ENCODE results near the gene CIB2.

Gene CIB2

GRCh38 chr15:78107471-78107870, 23.8 kb downstream of the CIB2 start:
- no peak for DNase-seq (ENCODE audit: low read depth)

- DNase-seq (ENCODE audit: low read depth): no peak
Measured at GRCh38 chr15:78105476-78106241, 25.6 kb downstream of the CIB2 start.

GRCh38 chr15:78104566-78105475, 26.4 kb downstream of the CIB2 start:
- no peak for DNase-seq (ENCODE audit: low read depth)

DNA sequence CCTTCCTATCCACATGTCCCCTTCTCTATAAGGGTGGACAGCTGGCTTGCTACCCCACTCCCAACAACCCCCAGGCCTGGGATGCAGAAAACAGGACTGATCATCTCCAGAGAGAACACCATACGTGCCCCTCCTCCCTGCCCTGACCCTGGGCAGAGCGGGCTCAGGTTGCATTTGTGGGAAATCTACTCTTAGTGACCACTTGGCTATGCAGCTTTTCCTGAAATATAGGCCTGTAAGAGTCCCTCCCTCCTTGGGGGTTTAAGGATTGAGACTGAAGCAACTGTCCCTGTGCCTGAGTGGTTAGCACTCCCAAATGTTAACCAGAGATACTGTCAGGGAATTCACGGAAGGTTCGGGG, 27.1 kb downstream of the CIB2 start:
- DNase-seq (ENCODE audit: low read depth): no peak

DNA sequence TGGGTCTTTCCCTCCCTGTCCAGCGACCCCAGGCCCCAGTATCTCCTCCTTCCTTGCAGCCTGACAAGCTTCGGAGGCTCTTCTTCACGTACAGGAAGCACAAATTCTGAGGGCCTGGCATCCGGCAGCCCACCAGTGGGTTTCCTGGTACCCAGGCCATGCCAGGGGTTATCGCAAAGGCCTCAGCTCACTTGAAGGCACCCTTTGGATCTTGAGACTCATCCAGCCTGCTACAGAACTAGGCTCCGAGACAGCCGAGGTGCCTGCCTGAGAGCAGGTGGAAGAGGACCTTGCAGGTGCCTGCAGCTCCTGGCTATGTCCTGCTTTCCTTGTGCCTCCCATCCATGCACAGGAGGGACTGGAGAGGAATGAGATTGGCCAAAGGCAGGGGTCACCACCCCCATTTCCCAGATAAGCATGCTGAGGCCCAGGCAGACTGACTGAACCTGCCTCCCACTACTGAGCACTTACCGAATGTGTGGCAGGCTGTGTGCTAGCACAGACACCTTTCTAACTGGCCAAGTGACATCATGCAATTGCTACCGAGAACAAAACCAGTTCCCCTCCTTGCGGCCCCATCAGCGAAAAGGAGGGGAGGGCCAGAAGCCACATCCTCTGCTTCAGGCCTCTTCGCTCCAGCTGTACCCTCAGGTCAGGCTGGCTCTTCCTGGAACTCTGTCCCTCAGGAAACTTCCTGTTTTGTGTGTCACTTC, 27.7 kb downstream of the CIB2 start:
- no peak for DNase-seq (ENCODE audit: low read depth)

- DNase-seq (ENCODE audit: low read depth): no peak
Measured at GRCh38 chr15:78102741-78103140, 28.5 kb downstream of the CIB2 start.

GRCh38 chr15:78102211-78102610, 29.0 kb downstream of the CIB2 start:
- DNase-seq (ENCODE audit: low read depth): no peak

DNA sequence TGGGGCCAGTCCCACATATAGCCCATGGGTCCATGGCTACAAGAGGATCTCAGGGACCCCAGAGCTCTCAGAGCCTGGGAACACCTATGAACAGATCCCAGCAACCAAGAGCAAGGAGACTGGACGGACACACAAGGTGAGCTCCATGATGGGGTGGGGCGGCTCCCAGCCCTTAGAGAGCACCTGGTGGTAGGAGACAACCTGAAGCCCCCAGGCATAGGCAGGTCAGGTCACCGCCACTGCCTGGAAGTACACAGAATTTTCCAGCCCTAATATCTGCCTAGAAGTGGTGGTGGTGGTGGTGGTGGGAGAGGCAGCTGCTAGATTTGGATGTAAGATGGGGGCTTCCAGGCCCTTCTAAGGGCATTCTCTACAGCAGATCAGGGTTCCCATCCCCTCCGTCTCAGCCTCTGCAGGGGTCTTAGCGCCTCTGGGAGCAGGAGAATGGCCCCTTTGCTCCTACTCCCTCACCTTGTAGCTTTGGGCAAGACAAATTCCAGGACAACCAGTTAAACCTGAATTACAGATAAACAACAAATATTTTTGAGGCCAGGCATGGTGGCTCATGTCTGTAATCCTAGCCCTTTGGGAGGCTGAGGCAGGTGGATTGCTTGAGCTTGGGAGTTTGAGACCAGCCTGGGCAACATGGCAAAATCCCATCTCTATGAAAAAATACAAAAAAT, 29.7 kb downstream of the CIB2 start:
- DNase-seq (ENCODE audit: low read depth): no peak

- no peak for DNase-seq (ENCODE audit: low read depth)
Measured at GRCh38 chr15:78100886-78101285, 30.4 kb downstream of the CIB2 start.

DNA sequence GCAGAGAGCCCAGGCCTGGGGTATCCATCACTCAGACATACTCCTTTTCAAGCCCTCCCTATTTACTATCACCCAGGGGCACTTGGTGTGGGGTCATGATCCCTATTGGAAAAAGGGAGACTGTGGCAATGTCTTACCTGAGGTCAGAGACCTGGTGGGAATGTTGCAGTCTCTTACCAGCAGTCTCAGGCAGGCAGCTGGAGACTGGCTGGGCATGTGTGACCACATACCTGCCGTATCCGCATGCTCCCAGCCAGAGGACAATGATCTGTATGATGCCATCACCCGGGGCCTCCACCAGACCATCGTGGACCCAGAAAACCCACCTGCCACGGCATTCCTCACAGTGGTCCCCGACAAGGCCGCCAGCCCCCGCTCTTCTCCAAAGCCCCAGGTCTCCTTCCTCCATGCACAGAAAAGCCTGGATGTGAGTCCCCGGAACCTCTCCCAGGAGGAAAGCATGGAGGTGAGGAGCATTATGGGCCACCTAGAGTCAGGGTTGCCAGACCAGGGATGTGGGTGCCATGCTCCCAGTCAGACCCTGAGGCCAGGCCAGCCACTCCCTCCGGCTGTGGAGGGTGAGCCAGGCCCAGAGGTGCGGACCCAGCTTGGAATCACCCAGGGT, 33.0 kb downstream of the CIB2 start:
- DNase-seq (ENCODE audit: low read depth): no peak

DNA sequence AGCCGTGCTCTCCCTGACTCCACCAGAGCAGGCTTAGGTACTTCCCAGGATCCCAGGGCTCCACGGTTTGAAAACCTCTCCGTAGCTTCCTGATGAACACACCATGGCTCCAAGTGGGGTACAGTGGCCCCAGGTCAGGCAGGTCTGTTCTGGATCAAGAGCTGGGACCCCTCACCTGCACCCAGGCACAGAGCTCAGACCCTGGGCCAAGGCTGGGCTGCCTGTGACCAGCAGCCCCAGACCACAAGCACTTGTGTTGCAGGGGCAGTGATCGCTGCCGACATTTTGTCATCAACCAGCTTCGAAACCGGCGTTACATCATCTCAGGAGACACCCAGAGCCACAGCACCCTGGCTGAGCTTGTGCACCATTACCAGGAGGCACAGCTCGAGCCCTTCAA, 33.6 kb downstream of the CIB2 start:
- DNase-seq (ENCODE audit: low read depth): no peak

DNA sequence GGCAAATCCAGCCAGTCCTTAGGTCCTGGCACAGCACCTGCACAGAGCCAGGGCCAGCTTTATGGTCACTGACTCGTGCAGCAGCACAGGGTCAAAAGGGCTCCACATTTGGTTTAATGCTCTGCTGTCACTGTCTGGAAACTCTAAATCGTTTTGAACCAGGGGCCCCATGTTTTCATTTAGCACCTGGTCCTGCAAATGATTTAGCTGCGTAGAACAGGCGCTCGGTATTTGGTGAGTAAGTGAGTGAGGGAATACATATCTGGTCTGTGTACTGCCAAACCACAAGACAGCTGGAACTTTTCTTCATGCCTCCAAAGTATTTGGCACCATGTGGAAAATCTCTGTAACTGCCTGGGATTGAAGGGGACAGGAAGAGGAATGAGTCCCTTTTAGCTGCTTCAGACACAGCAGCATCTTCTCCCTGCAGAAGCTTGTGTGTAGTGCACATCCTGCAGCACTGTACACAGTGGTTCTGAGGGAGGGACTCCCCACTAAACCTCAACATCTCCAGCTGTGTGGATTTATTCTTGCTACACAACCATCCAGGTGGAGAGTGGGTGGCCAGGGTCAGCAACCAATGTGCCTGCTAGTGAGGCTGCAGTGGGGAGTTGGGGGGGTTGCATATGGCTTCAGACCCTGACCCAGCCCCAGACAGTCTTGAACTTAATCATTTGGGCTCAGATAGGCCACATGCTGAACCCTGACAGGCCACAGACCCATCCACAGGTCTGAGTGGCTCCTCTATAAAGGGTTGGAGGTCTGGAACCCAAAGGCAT, 37.8 kb downstream of the CIB2 start:
- DNase-seq (ENCODE audit: low read depth): no peak

DNA sequence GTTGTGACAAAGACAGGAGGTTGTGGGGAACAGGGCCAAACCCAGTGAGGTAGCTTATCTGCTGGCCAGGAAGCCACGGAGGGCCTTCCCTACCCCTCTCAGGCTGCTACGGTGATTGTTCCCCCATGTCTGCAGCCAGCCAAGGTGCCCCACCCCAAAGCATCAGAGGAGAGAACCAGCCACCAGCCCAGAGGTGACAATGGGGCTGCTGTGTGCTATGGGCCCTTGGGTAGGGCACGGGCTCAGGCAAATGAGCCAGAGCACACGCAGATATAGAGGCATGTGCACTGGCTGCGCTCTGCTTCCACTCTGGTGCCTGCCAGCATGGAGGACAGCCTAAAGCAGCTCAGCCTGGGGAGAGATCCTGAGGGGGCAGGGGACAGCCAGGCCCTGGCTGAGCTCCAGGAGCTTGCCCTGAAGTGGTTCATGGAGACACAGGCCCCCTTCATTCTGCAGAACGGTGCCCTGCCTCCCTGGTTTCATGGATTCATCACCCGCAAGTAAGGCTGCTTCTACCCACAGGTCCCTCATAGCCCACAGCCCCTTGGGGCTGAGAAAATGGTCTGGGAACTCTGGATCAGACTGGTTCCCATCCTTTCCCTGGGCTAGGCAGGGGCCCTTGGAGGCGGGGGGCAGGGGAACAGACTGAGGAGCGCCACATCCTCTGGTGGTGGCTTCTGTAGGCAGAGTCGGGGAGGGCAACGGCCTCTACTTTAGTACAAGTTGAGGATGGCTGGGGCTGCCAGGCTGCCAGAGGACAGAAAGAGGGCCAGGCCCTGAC, 38.8 kb downstream of the CIB2 start, which contains the start of gene SH2D7:
SH2D7 (plus strand) TSS at position 301 of the 781 bp plus-strand sequence; CDS start at position 325, 24 bp downstream.
- no peak for DNase-seq (ENCODE audit: low read depth)

GRCh38 chr15:78090422-78091063, 40.7 kb downstream of the CIB2 start:
- no peak for DNase-seq (ENCODE audit: low read depth)

DNA sequence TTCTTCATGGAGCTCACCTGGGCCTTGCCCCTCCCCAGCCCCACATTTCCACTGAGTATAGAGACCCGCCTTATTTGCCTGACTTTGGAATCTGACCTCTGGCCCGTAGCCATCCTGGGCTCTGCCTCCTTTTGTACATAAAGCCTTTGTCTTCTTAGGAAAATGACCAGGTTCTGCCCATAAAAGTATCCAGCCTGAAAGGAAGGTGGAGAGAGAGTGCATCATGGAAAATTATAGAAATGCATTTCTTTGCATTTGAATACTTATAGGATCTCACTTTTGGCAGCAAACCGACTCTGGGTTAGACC, 42.5 kb downstream of the CIB2 start:
- no peak for DNase-seq (ENCODE audit: low read depth)

GRCh38 chr15:78087951-78088772, 43.1 kb downstream of the CIB2 start:
- no peak for DNase-seq (ENCODE audit: low read depth)

GRCh38 chr15:78085928-78086327, 45.3 kb downstream of the CIB2 start:
- DNase-seq (ENCODE audit: low read depth): no peak

DNA sequence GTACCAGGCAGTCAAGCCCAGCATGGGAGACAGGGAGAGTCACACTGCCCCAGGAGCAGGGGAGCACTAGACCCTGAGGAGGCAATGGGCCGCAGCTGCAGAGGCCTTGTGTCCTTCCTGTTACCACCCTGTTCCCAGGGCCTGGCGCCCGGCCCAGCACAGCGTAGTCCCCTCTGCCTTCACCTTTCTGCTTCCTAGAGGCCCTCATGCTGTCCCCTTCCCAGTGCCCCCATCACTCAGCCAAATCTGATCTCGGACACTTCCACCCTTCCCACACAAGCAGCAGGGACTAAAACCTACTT, 46.8 kb downstream of the CIB2 start:
- DNase-seq (ENCODE audit: low read depth): no peak

Data from stimulated activated CD8-positive, alpha-beta memory T cell treated with anti-CD3 and anti-CD28 coated beads, Interleukin-15, amount 100 ng/mL, for 24 hours (primary cell).